OCI-LY1 (cell line): ENCODE measurements around the gene CD248.

Experiments
- H2AFZ ChIP-seq: fragments of 200-600 bp; sonication (generic), shearing (Covaris generic); 2 replicates; pipeline ENCODE4 v1.6.0; 2014; ENCODE audit warnings: antibody characterized with exemption, mild to moderate bottlenecking, low read length
- H3F3A ChIP-seq: fragments of 200-600 bp; sonication (generic), shearing (Covaris generic); 2 replicates; pipeline ENCODE4 v1.6.0; 2014; ENCODE audit warnings: mild to moderate bottlenecking, antibody characterized with exemption, low read length, moderate library complexity; ENCODE audit not compliant: insufficient read depth
- H3K27ac ChIP-seq: fragments of 200-600 bp; sonication (generic); 2 replicates; pipeline ENCODE4 v1.5.1; 2014; ENCODE audit warnings: low read length, mixed run types, mild to moderate bottlenecking, low read depth; ENCODE audit not compliant: poor library complexity, severe bottlenecking
- H3K27me3 ChIP-seq: fragments of 200-600 bp; sonication (generic); 2 replicates; pipeline ENCODE4 v1.6.0; 2014; ENCODE audit warnings: antibody characterized with exemption, mild to moderate bottlenecking, low read length, moderate library complexity; ENCODE audit not compliant: insufficient read depth
- H3K36me3 ChIP-seq: fragments of 200-600 bp; sonication (generic); 2 replicates; pipeline ENCODE4 v1.6.1; 2014; ENCODE audit warnings: mild to moderate bottlenecking, antibody characterized with exemption, low read length, moderate library complexity, mixed read lengths; ENCODE audit not compliant: insufficient read depth
- H3K4me1 ChIP-seq: fragments of 200-600 bp; sonication (generic); 2 replicates; pipeline ENCODE4 v1.5.1; 2014; ENCODE audit warnings: mild to moderate bottlenecking, low read length, moderate library complexity; ENCODE audit not compliant: insufficient read depth, severe bottlenecking
- H3K4me2 ChIP-seq: fragments of 200-600 bp; sonication (generic), shearing (Covaris generic); 2 replicates; pipeline ENCODE4 v1.6.1; 2014; ENCODE audit warnings: low read length
- H3K4me3 ChIP-seq: fragments of 200-600 bp; sonication (generic); 2 replicates; pipeline ENCODE4 v1.5.1; 2014; ENCODE audit warnings: low read length, low read depth, mild to moderate bottlenecking, mixed read lengths; ENCODE audit not compliant: poor library complexity, severe bottlenecking
- H3K79me2 ChIP-seq: fragments of 200-600 bp; shearing (Covaris generic); 2 replicates; pipeline ENCODE4 v1.6.1; 2016; ENCODE audit warnings: mixed run types, low read length, mixed read lengths; ENCODE audit not compliant: insufficient read depth
- H3K9ac ChIP-seq: fragments of 200-600 bp; sonication (generic), shearing (Covaris generic); 2 replicates; pipeline ENCODE4 v1.6.1; 2014; ENCODE audit warnings: mild to moderate bottlenecking, low read length, mixed read lengths
- H3K9me2 ChIP-seq: fragments of 200-600 bp; sonication (generic), shearing (Covaris generic); 2 replicates; pipeline ENCODE4 v1.6.1; 2014; ENCODE audit warnings: low read depth, mild to moderate bottlenecking, low read length, mixed read lengths
- H3K9me3 ChIP-seq: fragments of 200-600 bp; shearing (Covaris generic); 2 replicates; pipeline ENCODE4 v1.6.1; 2014; ENCODE audit warnings: low read length, mixed read lengths
- H4K20me1 ChIP-seq: fragments of 200-600 bp; sonication (generic), shearing (Covaris generic); 2 replicates; pipeline ENCODE4 v1.6.0; 2016; ENCODE audit warnings: mild to moderate bottlenecking, low read length; ENCODE audit not compliant: insufficient read depth
- CTCF ChIP-seq: fragments of 200-600 bp; sonication (generic), shearing (Covaris generic); IDR thresholded peaks from 2 replicates; pipeline ENCODE4 v1.5.1; 2017; ENCODE audit warnings: mild to moderate bottlenecking, antibody characterized with exemption, low read length, moderate library complexity, mixed read lengths
- EZH2 ChIP-seq: fragments of 200-600 bp; sonication (generic), shearing (Covaris generic); IDR thresholded peaks from 2 replicates; pipeline ENCODE4 v1.8.0; 2017; ENCODE audit warnings: borderline replicate concordance, mixed run types, mild to moderate bottlenecking, antibody characterized with exemption, low read length, moderate library complexity, mixed read lengths

The CD248 gene

GRCh38 chr11:66268244-66268951 lies 48.4 kb downstream of the CD248 start, which contains the start of gene RAB1B:
Gene RAB1B (plus strand): TSS chr11:66268639. CDS start chr11:66268680, 41 bp downstream.
- no peak for TF ChIP-seq EZH2
- TF ChIP-seq CTCF, result no peak
- Histone ChIP-seq H3K4me3 (peak within 1 kb of the TSS; percentile 94), H3K4me1 (peaks cover 19% of the 10 kb centered on the region), H3K79me2 (peaks cover 13% of the 10 kb centered on the region), H3K9me3 (no peaks in the 10 kb centered on the region), H3K4me2 (peak within 1 kb of the TSS; percentile 92), H3K9me2 (no peaks in the 10 kb centered on the region), H3K9ac (peak within 1 kb of the TSS; percentile 96), H3F3A (no peaks in the 10 kb centered on the region), H3K27ac (peak within 1 kb of the TSS; percentile 78), H2AFZ (no peak within 1 kb of the TSS), H3K27me3 (no peaks in the 10 kb centered on the region), H4K20me1 (no peaks in the 10 kb centered on the region), H3K36me3 (peaks cover 42% of the 10 kb centered on the region; the same call in 1 of the 2 replicates)

GRCh38 chr11:66267379-66268243 lies 49.2 kb downstream of the CD248 start:
- H3F3A ChIP-seq, result no peaks in the 10 kb centered on the region
- H3K27ac ChIP-seq, result peak overlapping the region; percentile 78
- peak overlapping the region; percentile 74 for H3K4me2 ChIP-seq
- TF ChIP-seq CTCF (0 out of 2 replicates have a peak, but pooled peaks have one; percentile 8), EZH2 (no peak)
- no peaks in the 10 kb centered on the region for H3K27me3 ChIP-seq
- peaks cover 19% of the 10 kb centered on the region for H3K4me1 ChIP-seq
- peak overlapping the region; percentile 94 for H3K4me3 ChIP-seq
- H3K9me2 ChIP-seq, result no peaks in the 10 kb centered on the region
- no peaks in the 10 kb centered on the region for H4K20me1 ChIP-seq
- no peak overlapping the region for H2AFZ ChIP-seq
- H3K9me3 ChIP-seq, result no peaks in the 10 kb centered on the region
- H3K79me2 ChIP-seq, result peaks cover 13% of the 10 kb centered on the region
- peak overlapping the region; percentile 50 for H3K9ac ChIP-seq
- H3K36me3 ChIP-seq, result peaks cover 38% of the 10 kb centered on the region; the same call in 1 of the 2 replicates

DNA sequence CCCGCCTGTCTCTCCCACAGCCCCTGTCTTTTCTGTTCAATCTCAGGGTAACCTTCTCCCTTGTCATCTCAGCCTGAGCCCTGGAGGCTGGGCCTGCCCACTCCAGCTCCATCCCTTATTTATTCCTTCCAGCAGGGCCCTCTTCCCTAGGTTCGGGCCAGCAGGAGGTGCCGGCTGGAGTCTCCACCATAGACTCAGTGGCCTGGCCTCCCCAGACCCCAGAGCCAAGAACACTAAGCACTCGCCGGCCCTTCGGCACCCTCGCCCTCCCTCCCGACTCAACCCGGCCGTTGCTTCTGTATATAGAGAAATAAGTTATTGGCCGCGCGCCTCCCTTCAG lies 49.8 kb downstream of the CD248 start:
- Histone ChIP-seq H3K27ac (peak overlapping the region; percentile 26), H3K36me3 (peaks cover 37% of the 10 kb centered on the region), H2AFZ (no peak overlapping the region), H3K4me1 (peaks cover 19% of the 10 kb centered on the region), H3F3A (no peaks in the 10 kb centered on the region), H3K9me2 (no peaks in the 10 kb centered on the region), H3K9me3 (no peaks in the 10 kb centered on the region), H3K79me2 (peaks cover 13% of the 10 kb centered on the region), H4K20me1 (no peaks in the 10 kb centered on the region), H3K9ac (peak overlapping the region; percentile 28; the same call in 1 of the 2 replicates), H3K27me3 (no peaks in the 10 kb centered on the region), H3K4me2 (peak overlapping the region; percentile 74), H3K4me3 (peak overlapping the region; percentile 94)
- TF ChIP-seq EZH2, result no peak
- TF ChIP-seq CTCF, result no peak
